Measurements from ENCODE around the gene AKR1C4.

DNA sequence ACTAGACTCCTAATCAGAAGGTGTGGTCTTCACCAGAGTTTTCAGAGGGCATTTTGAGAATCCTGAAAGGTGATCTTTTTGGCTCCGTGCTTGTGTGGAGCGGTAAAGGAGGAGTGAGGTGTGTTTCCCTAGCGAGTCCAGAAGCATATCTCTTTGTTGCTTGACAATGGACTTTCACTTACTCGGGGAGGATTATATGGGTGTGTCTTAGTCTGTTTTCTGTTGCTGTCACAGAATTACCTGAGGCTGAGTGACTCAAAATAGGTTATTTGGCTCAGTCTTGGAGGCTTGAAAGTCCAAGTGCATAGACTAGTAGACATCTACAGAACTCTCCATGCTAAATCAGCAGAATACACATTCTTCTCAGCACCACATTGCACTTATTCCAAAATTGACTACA, 57.9 kb downstream of the AKR1C4 start:
- TF ChIP-seq TCF4 (CRISPR knock-in tag; IDR thresholded peaks at IDR 0.05; ENCODE audit: borderline replicate concordance) (no peak), ZFP30 (CRISPR knock-in tag; IDR thresholded peaks at IDR 0.05) (no peak)

Data from SK-N-SH treated with all-trans-retinoic acid at 6 μM for 48 hours (cell line).